ENCODE data around the gene AQP12B. TPM values are rescaled to one million over a fixed set of nuclear protein-coding genes. Genes with fewer than 3 reads are reported as not detected.
"Not testable (repeated sequence)": the region's sequence is repeated elsewhere in the genome, so short reads cannot be mapped to it uniquely, and the experiment has no call there.

Gene AQP12B
- total RNA-seq, 6 experiments from 2014 or later = not detected

DNA sequence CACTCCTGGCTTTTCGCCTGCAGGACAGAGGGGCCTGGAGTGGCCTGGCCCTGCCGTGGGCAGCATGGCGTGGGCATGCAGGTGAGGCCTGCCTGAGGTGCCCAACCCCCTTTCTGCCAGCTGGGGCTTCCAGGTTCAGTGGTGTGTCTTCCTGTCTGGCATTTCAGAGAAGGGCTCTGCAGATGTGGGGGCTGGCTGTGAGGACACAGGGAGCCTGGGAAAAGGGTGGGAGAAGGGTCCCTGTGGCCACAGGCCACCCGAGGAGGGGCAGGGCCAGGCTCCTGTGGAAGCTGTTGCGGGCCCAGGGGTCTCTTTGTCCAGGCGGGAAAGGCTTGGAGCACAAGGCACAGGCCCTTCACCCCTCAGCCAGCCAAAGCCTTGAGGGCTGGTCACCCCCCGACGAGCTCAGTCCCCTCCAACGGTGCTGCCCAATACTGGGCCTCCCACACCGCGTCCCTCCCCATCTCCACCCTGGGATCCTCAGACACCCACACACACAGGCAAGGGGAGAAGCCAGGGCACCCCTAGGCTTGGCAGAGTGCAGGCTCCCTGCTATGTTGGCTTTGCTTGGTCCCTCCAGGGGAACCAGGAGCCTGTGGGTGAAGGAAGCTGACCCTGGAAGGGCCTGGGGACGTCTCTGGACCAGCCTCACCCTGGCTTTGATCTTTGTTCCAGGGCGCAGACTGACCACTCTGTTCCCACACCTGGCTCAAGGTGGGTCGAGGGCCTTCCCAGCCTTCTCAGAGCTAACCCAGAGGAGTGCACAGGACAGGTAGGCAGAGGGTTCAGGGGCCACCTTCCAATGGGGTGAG lies 5.3 kb upstream of the AQP12B start:
- TF ChIP-seq POLR2A (IDR thresholded peaks at IDR 0.05) = no peak
- TF ChIP-seq, protein P1, sequence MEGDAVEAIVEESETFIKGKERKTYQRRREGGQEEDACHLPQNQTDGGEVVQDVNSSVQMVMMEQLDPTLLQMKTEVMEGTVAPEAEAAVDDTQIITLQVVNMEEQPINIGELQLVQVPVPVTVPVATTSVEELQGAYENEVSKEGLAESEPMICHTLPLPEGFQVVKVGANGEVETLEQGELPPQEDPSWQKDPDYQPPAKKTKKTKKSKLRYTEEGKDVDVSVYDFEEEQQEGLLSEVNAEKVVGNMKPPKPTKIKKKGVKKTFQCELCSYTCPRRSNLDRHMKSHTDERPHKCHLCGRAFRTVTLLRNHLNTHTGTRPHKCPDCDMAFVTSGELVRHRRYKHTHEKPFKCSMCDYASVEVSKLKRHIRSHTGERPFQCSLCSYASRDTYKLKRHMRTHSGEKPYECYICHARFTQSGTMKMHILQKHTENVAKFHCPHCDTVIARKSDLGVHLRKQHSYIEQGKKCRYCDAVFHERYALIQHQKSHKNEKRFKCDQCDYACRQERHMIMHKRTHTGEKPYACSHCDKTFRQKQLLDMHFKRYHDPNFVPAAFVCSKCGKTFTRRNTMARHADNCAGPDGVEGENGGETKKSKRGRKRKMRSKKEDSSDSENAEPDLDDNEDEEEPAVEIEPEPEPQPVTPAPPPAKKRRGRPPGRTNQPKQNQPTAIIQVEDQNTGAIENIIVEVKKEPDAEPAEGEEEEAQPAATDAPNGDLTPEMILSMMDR (IDR thresholded peaks at IDR 0.05) = no peak
- intact Hi-C loops (cut with DNase I) = no loop called here
- ATAC-seq = no peak

DNA sequence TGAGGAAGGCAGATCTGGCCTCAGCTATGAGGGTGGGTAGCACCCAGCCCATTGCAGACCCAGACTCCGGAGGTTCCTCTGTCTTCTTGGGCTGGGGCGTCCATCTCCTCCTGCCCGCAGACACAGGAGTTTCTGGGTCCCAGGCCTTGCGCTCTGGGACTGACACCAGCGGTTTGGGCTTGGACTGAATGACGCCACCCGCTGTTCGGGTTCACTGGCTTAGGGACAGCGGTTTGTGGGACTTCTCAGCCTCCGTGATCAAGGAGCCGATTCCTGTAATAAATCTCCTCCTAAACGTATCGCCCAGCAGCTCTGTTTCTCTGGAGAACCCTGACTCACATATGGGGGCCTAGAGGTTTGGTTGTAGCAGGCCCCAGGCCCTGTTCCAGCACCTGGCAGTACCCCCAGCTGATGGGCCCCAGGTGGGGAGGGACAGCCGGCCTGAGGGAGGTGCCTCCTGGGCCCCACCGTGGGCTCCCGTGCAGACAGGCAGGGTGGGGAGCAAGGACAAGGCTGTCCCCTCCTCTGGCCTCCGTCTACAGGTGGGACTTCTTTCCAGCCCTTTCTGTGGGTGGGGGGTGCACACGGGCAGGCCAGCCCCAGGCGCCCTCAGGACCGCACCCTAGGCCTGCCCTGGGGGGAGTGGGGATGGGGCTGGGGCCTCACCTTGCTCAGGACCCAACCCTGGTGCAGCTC lies 4.5 kb upstream of the AQP12B start:
- H3K27me3 ChIP-seq = no peaks in the 10 kb centered on the region
- H3K4me3 ChIP-seq = no peak overlapping the region
- H3K9me3 ChIP-seq = no peaks in the 10 kb centered on the region
- intact Hi-C loops (cut with DNase I) = no loop called here
- peak in 1 of 3 donors; percentile 40 for DNase-seq
- TF ChIP-seq, protein P1 (IDR thresholded peaks at IDR 0.05) = no peak
- TF ChIP-seq POLR2A (IDR thresholded peaks at IDR 0.05) = no peak
- H3K4me1 ChIP-seq = no peaks in the 10 kb centered on the region
- WGBS (ENCODE audit: insufficient coverage, low coverage, low lambda C conversion rate, missing lambda C conversion rate) = 89% methylated on average over 5 of the region's 20 CpGs
- ATAC-seq = no peak
- no peak overlapping the region for H3K27ac ChIP-seq
- no peaks in the 10 kb centered on the region for H3K36me3 ChIP-seq

More for the DNA sequence above, 5.3 kb upstream of the AQP12B start:
- Histone ChIP-seq H3K36me3 (no peaks in the 10 kb centered on the region), H3K4me1 (no peaks in the 10 kb centered on the region), H3K27ac (no peak overlapping the region), H3K27me3 (no peaks in the 10 kb centered on the region), H3K9me3 (no peaks in the 10 kb centered on the region), H3K4me3 (no peak overlapping the region)
- DNase-seq = peak in 1 of 3 donors; percentile 49
- 100% methylated on average over 2 of the region's 14 CpGs for WGBS (ENCODE audit: insufficient coverage, low coverage, low lambda C conversion rate, missing lambda C conversion rate)

DNA sequence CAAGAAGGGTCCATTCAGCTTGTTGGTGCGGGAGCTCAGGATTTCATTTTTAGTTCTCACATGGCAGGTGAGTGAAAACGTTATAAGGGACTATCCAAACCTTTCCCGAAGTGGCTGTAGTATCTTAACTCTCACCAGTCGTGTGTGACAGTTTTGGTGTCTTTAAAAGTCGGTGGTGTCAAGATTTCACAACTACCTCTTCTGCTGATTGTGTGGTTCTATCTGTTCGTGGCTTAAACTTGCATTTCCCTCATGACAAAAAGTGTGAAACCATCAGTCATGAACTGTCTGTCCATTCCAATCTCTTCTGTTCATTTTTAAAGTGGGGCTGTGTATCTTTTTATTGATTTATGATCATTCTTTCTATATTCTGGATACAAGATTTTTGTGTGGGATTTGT lies 3.8 kb upstream of the AQP12B start:
- Histone ChIP-seq H3K4me3 (no peak overlapping the region), H3K27me3 (no peaks in the 10 kb centered on the region), H3K9me3 (no peaks in the 10 kb centered on the region), H3K36me3 (no peaks in the 10 kb centered on the region), H3K4me1 (no peaks in the 10 kb centered on the region), H3K27ac (no peak overlapping the region)
- TF ChIP-seq POLR2A (IDR thresholded peaks at IDR 0.05) = no peak
- TF ChIP-seq, protein P1 (IDR thresholded peaks at IDR 0.05) = no peak
- WGBS (ENCODE audit: insufficient coverage, low coverage, low lambda C conversion rate, missing lambda C conversion rate) = 16% methylated on average over 5 of the region's 6 CpGs
- intact Hi-C loops (cut with DNase I) = no loop called here
- DNase-seq = no peak
- no peak for ATAC-seq

- no peak overlapping the region for H3K4me3 ChIP-seq
- H3K4me1 ChIP-seq = no peaks in the 10 kb centered on the region
- no peak for TF ChIP-seq POLR2A (IDR thresholded peaks at IDR 0.05)
- TF ChIP-seq, protein P1 (IDR thresholded peaks at IDR 0.05) = no peak
- intact Hi-C loops (cut with DNase I) = no loop called here
- H3K9me3 ChIP-seq = no peaks in the 10 kb centered on the region
- no peaks in the 10 kb centered on the region for H3K36me3 ChIP-seq
- H3K27me3 ChIP-seq = no peaks in the 10 kb centered on the region
- ATAC-seq (no peak), DNase-seq (peak in 1 of 3 donors; percentile 24)
- no peak overlapping the region for H3K27ac ChIP-seq
- WGBS (ENCODE audit: insufficient coverage, low coverage, low lambda C conversion rate, missing lambda C conversion rate) = 45% methylated on average over 5 of the region's 10 CpGs
These were observed 3.2 kb upstream of the AQP12B start for GRCh38 chr2:240685771-240686371.

DNA sequence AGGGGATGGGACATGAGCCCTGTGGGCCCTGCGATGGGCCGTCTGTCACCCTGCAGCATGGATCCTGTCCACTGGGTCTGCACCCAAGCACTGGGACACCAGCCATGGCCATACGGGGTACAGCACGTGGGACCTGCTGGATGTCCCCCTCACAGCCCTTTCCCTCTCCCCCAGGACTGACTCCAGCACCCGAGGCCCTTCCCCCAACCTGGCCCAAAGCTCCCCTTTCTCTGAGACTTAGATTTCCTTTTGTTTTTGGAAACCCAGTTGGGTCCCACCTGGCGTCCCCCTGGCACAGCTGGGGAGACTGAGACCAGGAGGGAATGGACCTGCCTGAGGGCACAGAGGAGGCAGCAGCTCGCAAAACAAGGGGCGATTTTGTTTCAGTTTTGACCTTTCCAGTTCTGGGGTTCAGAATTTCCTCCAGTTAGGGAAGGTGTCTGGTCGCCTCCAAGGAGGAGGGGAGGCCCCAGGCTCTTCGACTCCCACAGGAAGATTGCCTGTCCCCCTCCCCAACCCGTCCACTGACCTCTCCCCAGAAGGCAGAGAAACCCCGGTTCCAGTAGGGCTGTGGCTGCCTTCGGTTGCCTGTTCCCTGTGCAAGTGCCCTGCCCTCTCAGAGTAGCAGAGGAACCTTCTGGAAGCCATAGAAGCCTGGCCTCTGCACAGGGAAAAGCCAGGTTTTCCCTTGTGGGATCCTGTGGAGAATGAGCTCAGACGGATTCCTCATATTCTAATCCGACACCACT lies 1.5 kb upstream of the AQP12B start:
- H3K27me3 ChIP-seq; H3K36me3 ChIP-seq; ATAC-seq; H3K4me1 ChIP-seq; DNase-seq; H3K4me3 ChIP-seq; intact Hi-C loops (cut with DNase I); H3K27ac ChIP-seq; H3K9me3 ChIP-seq: not testable (repeated sequence)
- WGBS (ENCODE audit: insufficient coverage, low coverage, low lambda C conversion rate, missing lambda C conversion rate) = 48% methylated on average over 9 of the region's 15 CpGs

GRCh38 chr2:240683329-240683979 lies 769 bp upstream of the AQP12B start:
- H3K4me1 ChIP-seq; H3K27ac ChIP-seq; H3K36me3 ChIP-seq; H3K27me3 ChIP-seq; H3K9me3 ChIP-seq; intact Hi-C loops (cut with DNase I); H3K4me3 ChIP-seq; ATAC-seq; DNase-seq: not testable (repeated sequence)
- 100% methylated on average over 2 of the region's 15 CpGs for WGBS (ENCODE audit: insufficient coverage, low coverage, low lambda C conversion rate, missing lambda C conversion rate)

Data from right lobe of liver (tissue), 6 donors.